Gastroesophageal sphincter (tissue), 3 donors: ENCODE measurements around the gene SNAP47.

Experiments
- CTCF ChIP-seq, 4 experiments: fragments of 200-600 bp in 2 of 4; fragments of 450-650 bp in 2 of 4; sonication (generic) in 1 of 4; IDR thresholded peaks; one replicate each; pipeline ENCODE4 v1.5.1; 2017 to 2019; ENCODE audit warnings: antibody characterized with exemption in 4 of 4, mild to moderate bottlenecking in 2 of 4, moderate library complexity in 2 of 4
- EP300 ChIP-seq: sonication (generic); formaldehyde crosslinking; IDR thresholded peaks from one replicate; pipeline ENCODE4 v1.6.1; 2017; ENCODE audit warnings: antibody characterized with exemption, mild to moderate bottlenecking
- POLR2A ChIP-seq, 2 donors: fragments of 450-650 bp; IDR thresholded peaks; one replicate each; pipeline ENCODE4 v1.6.1; 2017; ENCODE audit warnings: antibody characterized with exemption in 2 of 2, mild to moderate bottlenecking in 2 of 2, moderate library complexity in 1 of 2
- POLR2AphosphoS5 ChIP-seq: sonication (generic); formaldehyde crosslinking; IDR thresholded peaks from one replicate; pipeline ENCODE4 v1.6.1; 2017; ENCODE audit warnings: antibody characterized with exemption

GRCh38 chr1:227779685-227780084 lies 44.5 kb downstream of the SNAP47 start:
- TF ChIP-seq CTCF (IDR thresholded peaks at IDR 0.05) (no peak), POLR2A (IDR thresholded peaks at IDR 0.05) (no peak), EP300 (no peak), POLR2AphosphoS5 (no peak)
